GM19463 (cell line): ENCODE measurements around the gene ABCC9.
"Not testable (repeated sequence)": the region's sequence is repeated elsewhere in the genome, so short reads cannot be mapped to it uniquely, and the experiment has no call there.

Experiments used
- ATAC-seq: cut with Tn5 transposase; IDR thresholded peaks from one replicate; pipeline ENCODE4 v1.9.1; 2021; ENCODE audit warnings: mild to moderate bottlenecking, moderate library complexity; ENCODE audit not compliant: unreplicated experiment

Gene ABCC9

DNA sequence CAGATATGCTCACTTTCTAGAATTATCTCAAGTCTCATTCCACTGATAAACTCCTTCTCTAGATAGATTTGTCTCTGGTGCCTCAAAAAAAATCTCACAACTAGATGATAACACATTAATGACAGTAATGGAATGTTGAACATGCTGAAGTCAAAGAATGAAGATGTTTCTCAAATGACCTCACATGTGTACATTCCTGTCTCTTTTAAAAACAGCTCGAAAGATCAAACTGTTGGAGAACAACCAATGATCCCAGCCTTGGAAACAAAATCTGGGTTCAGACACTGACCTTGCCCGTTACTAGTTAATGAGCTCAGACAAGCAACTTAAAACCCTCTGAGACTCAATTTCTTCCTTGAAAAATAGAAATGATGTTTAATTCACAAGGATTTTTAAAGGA, 122.0 kb downstream of the ABCC9 start:
- no peak for ATAC-seq

DNA sequence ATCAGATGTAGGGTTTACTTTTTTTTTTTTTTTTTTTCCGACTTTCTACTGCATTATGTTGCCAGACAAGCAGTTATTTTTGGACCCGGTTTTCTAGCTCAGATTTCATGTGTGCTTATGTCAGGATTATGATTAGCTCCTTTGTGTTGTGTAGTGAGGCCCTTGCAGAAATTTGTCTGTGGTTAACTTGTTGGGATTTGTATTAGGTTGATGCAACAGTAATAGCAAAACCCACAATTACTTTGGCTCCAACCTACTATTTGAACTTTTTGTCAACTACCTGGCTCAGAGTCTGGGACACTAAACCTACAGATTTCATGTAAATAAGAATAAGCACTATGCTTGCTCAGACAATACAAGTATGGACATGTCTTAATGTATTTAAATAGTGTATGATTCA, 122.6 kb downstream of the ABCC9 start:
- ATAC-seq = no peak

- ATAC-seq = no peak
Measured at GRCh38 chr12:21815306-21816062, 125.7 kb downstream of the ABCC9 start.

- ATAC-seq = no peak
Measured at GRCh38 chr12:21814814-21815213, 126.4 kb downstream of the ABCC9 start.

- ATAC-seq = no peak
Measured at GRCh38 chr12:21814327-21814726, 126.9 kb downstream of the ABCC9 start.

- no peak for ATAC-seq
Measured at GRCh38 chr12:21813751-21814150, 127.5 kb downstream of the ABCC9 start.

GRCh38 chr12:21813125-21813524, 128.1 kb downstream of the ABCC9 start:
- ATAC-seq = no peak

GRCh38 chr12:21812340-21812739, 128.9 kb downstream of the ABCC9 start:
- ATAC-seq = not testable (repeated sequence)

GRCh38 chr12:21809100-21809499, 132.1 kb downstream of the ABCC9 start:
- no peak for ATAC-seq

DNA sequence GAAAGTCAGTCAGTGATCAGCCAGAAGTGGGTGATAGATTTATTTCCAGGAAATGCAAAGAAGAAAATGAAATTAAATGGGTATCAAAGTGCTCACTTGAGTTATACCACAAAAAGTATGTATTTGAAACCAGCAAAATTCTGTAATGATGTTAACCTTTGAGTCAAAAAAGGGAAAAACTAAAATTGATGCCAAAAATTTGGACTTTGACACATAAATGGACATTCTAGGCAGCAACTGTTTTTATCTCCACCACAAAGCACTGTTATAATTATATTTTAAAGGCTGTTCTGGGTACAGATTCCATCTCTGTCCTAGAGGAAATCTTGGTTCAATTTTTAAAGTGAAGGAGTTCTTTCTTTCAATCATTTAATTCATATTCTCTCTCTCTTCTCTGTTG, 135.0 kb downstream of the ABCC9 start:
- no peak for ATAC-seq

- no peak for ATAC-seq
Measured at GRCh38 chr12:21801522-21802288, 139.5 kb downstream of the ABCC9 start.

DNA sequence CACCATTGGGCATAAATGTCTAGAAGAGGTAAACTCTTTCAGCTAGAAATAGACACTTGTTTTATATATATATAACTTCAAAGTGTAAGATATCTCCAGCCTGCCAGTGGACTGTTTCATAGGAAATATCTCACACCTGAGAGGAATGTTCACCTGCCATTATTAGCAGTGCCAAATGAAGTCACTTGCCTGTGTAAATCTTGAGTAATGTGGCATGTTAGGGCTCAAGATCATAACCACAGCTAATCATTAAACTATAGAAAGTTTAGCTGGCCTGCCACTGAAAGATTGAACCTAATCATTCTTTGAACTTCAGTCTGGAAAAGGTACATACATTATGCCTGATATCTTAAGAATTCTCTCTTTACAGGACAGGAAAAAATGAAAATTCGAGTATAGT, 141.2 kb downstream of the ABCC9 start:
- no peak for ATAC-seq

DNA sequence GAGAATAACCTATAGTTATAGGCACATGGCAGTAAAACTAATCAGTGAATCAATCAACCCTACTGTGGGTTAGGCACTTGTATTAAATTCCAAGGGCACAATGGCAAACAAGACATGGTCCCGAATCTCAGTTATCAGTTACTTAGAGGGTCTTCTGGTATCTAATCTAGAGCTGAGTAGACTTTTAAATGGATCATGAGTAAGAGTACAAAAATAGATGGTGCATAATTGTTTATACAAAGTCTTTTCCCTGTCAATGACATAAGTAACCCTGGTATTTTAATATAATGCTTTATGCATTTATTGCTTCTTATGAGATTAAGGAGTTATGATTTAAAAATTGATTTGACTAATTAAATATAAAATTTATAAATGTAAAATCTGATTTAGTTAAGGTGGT, 143.7 kb downstream of the ABCC9 start:
- no peak for ATAC-seq

- no peak for ATAC-seq
Measured at GRCh38 chr12:21795648-21796328, 145.4 kb downstream of the ABCC9 start.

DNA sequence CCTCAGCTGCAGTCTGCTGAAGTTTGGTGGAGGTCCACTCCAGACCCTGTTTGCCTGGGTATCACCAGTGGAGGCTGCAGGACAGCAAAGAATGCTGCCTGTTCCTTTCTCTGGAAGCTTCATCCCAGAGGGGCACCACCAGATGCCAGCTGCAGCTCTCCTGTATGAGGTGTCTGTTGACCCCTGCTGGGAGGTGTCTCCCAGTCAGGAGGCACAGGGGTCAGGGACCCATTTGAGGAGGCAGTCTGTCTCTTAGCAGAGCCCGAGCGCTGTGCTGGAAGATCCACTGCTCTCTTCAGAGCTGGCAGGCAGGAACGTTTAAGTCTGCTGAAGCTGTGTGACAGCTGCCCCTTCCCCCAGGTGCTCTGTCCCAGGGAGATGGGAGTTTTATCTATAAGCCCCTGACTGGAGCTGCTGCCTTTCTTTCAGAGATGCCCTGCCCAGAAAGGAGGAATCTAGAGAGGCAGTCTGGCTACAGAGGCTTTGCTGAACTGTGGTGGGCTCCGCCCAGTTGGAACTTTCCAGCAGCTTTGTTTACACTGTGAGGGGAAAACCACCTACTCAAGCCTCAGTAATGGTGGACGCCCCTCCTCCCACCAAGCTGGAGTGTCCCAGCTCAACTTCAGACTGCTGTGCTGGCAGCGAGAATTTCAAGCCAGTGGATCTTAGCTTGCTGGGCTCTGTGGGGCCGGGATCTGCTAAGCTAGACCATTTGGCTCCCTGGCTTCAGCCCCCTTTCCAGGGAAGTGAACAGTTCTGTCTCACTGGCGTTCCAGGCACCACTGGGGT, 146.2 kb downstream of the ABCC9 start:
- not testable (repeated sequence) for ATAC-seq

- not testable (repeated sequence) for ATAC-seq
Measured at GRCh38 chr12:21789687-21790086, 151.5 kb downstream of the ABCC9 start.

- no peak for ATAC-seq
Measured at GRCh38 chr12:21788089-21788983, 152.9 kb downstream of the ABCC9 start.

DNA sequence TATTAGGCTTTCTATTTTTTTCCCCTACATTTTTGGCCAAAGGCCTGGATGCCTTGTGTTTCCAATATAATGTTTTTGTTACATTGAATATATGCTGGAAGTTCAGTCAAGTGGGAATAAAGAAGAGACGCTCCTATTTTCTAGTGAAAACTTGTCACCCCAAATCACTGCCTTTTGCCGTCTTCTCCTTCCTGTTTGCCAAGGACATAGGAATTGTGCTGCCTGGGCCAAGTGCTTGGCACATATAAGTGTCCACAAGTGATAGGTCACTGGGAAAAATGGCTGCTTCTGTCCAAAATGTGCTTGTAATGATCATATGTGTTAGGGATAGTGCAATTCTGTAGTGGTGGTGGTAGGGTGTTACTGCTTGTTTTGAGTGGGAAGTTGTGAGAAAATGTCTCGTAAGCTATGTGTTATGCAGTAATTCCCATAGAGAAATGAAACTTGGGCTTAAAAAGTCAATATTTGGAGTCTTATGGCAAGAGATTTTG, 155.1 kb downstream of the ABCC9 start:
- ATAC-seq = no peak

DNA sequence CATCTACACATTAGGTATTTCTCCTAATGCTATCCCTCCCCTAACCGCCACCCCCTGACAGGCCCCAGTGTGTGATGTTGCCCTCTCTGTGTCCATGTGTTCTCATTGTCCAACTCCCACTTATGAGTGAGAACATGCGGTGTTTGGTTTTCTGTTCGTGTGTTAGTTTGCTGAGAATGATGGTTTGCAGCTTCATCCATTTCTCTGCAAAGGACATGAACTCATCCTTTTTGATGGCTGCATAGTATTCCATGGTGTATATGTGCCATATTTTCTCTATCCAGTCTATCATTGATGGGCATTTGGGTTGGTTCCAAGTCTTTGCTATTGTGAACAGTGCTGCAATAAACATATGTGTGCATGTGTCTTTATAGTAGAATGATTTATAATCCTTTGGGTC, 158.5 kb downstream of the ABCC9 start:
- ATAC-seq = not testable (repeated sequence)

GRCh38 chr12:21780786-21781185, 160.4 kb downstream of the ABCC9 start:
- no peak for ATAC-seq
